ENCODE measurements around the gene DTX1.

DTX1 gene

GRCh38 chr12:113071135-113072112, 14.9 kb downstream of the DTX1 start:
- no peak for FAIRE-seq

GRCh38 chr12:113072136-113072535, 15.6 kb downstream of the DTX1 start:
- FAIRE-seq: no peak

- no peak for FAIRE-seq
Measured at GRCh38 chr12:113073586-113073985, 17.1 kb downstream of the DTX1 start.

GRCh38 chr12:113075137-113075683, 18.7 kb downstream of the DTX1 start:
- FAIRE-seq: no peak

GRCh38 chr12:113077057-113077858, 20.7 kb downstream of the DTX1 start:
- no peak for FAIRE-seq

GRCh38 chr12:113077859-113078255, 21.3 kb downstream of the DTX1 start:
- no peak for FAIRE-seq

- FAIRE-seq: no peak
Measured at GRCh38 chr12:113081873-113082272, 25.3 kb downstream of the DTX1 start.

GRCh38 chr12:113082486-113083148, 26.1 kb downstream of the DTX1 start:
- no peak for FAIRE-seq

- no peak for FAIRE-seq
Measured at GRCh38 chr12:113083863-113084435, 27.4 kb downstream of the DTX1 start.

- FAIRE-seq: no peak
Measured at GRCh38 chr12:113086249-113087164, 30.0 kb downstream of the DTX1 start.

GRCh38 chr12:113087193-113087592, 30.7 kb downstream of the DTX1 start:
- FAIRE-seq: no peak

GRCh38 chr12:113088037-113088436, 31.5 kb downstream of the DTX1 start:
- FAIRE-seq: no peak

- FAIRE-seq: no peak
Measured at GRCh38 chr12:113088971-113089756, 32.6 kb downstream of the DTX1 start.

GRCh38 chr12:113089839-113090238, 33.3 kb downstream of the DTX1 start:
- FAIRE-seq: no peak

GRCh38 chr12:113090740-113091139, 34.2 kb downstream of the DTX1 start:
- no peak for FAIRE-seq

GRCh38 chr12:113091506-113091905, 35.0 kb downstream of the DTX1 start:
- FAIRE-seq: no peak

- FAIRE-seq: no peak
Measured at GRCh38 chr12:113092607-113093408, 36.3 kb downstream of the DTX1 start.

- FAIRE-seq: no peak
Measured at GRCh38 chr12:113093409-113094101, 37.0 kb downstream of the DTX1 start.

- FAIRE-seq: no peak
Measured at GRCh38 chr12:113094738-113095137, 38.2 kb downstream of the DTX1 start.
